HFFc6 (cell line): ENCODE data around the gene CDKN2B. TPM values are rescaled to one million over a fixed set of nuclear protein-coding genes. Genes with fewer than 3 reads are reported as not detected.

Source experiments
- DNase-seq: peaks from one replicate; pipeline ENCODE4 v3.0.0-alpha.2; 2018
- H3K27ac Mint-ChIP-seq: 2 replicates; pipeline ENCODE4 v1.8.0; 2020; ENCODE audit warnings: mild to moderate bottlenecking, mixed read lengths
- H3K27me3 Mint-ChIP-seq: 2 replicates; pipeline ENCODE4 v1.8.0; 2021; ENCODE audit warnings: mild to moderate bottlenecking, moderate library complexity, mixed read lengths; ENCODE audit not compliant: insufficient read depth
- H3K36me3 Mint-ChIP-seq: 2 replicates; pipeline ENCODE4 v1.8.0; 2021; ENCODE audit warnings: low read depth, mixed read lengths
- H3K4me1 Mint-ChIP-seq: 2 replicates; pipeline ENCODE4 v1.8.0; 2020; ENCODE audit warnings: low read depth, mixed read lengths
- H3K4me3 Mint-ChIP-seq: 2 replicates; pipeline ENCODE4 v1.8.0; 2020; ENCODE audit warnings: mild to moderate bottlenecking, moderate library complexity, mixed read lengths
- H3K9me3 Mint-ChIP-seq: 2 replicates; pipeline ENCODE4 v1.8.0; 2020; ENCODE audit warnings: mild to moderate bottlenecking, mixed read lengths
- total RNA-seq, 6 experiments: library from RNA; stranded (reverse); fragmentation: NEBNext Ultra II Directional; extraction: Animal tissue kit (Norgen Biotek cat#: 25700); gene quantifications; 2 replicates in 1 of 6; 3 replicates in 5 of 6; pipeline ENCODE4 v1.2.3, GENCODE V29; 2021
- TF ChIP-seq, protein P1 (sequence below): fragments of 200-600 bp; sonication (generic); IDR thresholded peaks from 2 replicates; pipeline ENCODE4 v1.5.0; 2021; ENCODE audit warnings: antibody characterized with exemption, mild to moderate bottlenecking

CDKN2B gene
- total RNA-seq, 6 experiments from 2014 or later: 7.1 to 11.6 (median 8.9) TPM

DNA sequence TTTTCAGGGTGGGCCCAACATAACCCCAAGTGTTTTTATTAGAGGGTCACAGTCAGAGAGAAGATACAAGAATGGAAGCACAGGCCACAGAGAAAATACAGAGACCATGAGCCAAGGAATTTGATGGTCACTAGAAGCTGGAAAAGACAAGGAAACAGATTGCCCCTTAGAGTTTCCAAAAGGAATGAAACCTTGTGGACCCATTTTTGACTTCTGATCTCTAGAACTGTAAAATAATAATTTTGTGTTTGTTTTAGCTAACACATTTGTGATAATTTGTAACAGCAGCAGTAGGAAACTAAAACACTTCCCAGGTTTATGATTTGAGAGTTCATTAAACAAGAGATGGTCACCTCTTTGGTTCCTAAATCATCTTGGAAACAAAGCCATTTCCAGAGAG lies 36.7 kb downstream of the CDKN2B start:
- Mint-ChIP-seq H3K36me3 (peaks cover 39% of the 10 kb centered on the region), H3K4me3 (peak overlapping the region; percentile 92), H3K27ac (peak overlapping the region; percentile 74), H3K4me1 (peaks cover 54% of the 10 kb centered on the region), H3K27me3 (peaks cover 35% of the 10 kb centered on the region), H3K9me3 (peaks cover 4% of the 10 kb centered on the region; the same call in 1 of the 2 replicates)
- TF ChIP-seq, protein P1, sequence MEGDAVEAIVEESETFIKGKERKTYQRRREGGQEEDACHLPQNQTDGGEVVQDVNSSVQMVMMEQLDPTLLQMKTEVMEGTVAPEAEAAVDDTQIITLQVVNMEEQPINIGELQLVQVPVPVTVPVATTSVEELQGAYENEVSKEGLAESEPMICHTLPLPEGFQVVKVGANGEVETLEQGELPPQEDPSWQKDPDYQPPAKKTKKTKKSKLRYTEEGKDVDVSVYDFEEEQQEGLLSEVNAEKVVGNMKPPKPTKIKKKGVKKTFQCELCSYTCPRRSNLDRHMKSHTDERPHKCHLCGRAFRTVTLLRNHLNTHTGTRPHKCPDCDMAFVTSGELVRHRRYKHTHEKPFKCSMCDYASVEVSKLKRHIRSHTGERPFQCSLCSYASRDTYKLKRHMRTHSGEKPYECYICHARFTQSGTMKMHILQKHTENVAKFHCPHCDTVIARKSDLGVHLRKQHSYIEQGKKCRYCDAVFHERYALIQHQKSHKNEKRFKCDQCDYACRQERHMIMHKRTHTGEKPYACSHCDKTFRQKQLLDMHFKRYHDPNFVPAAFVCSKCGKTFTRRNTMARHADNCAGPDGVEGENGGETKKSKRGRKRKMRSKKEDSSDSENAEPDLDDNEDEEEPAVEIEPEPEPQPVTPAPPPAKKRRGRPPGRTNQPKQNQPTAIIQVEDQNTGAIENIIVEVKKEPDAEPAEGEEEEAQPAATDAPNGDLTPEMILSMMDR: no peak
- no peak for DNase-seq

DNA sequence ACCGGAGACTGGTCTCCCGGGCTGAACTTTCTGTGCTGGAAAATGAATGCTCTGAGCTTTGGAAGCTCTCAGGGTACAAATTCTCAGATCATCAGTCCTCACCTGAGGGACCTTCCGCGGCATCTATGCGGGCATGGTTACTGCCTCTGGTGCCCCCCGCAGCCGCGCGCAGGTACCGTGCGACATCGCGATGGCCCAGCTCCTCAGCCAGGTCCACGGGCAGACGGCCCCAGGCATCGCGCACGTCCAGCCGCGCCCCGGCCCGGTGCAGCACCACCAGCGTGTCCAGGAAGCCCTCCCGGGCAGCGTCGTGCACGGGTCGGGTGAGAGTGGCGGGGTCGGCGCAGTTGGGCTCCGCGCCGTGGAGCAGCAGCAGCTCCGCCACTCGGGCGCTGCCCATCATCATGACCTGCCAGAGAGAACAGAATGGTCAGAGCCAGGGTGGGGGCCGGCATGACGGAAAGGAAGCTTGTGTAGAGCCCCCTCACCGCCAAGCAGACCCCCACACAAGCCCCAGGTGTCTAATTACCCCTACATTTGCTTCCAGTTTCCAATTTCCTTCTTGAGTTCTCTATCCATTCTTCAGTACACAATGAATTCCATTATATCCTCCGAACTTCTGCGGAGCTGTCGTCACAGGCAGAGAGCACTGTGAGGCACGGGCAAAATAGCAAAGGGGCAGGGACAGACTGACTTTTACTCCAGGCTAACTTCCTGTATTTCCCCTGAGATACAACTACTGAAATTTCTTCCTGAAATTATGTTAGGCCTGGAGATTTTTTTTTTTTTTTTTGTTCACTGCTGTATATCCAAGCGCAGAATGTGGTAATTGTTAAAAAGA lies 38.1 kb downstream of the CDKN2B start:
- Mint-ChIP-seq H3K9me3 (peaks cover 4% of the 10 kb centered on the region; the same call in 1 of the 2 replicates), H3K27ac (peak overlapping the region; percentile 2; the same call in 1 of the 2 replicates), H3K4me1 (peaks cover 58% of the 10 kb centered on the region), H3K36me3 (peaks cover 45% of the 10 kb centered on the region), H3K27me3 (peaks cover 31% of the 10 kb centered on the region), H3K4me3 (peak overlapping the region; percentile 41; the same call in 1 of the 2 replicates)
- TF ChIP-seq, protein P1: no peak
- DNase-seq: no peak

DNA sequence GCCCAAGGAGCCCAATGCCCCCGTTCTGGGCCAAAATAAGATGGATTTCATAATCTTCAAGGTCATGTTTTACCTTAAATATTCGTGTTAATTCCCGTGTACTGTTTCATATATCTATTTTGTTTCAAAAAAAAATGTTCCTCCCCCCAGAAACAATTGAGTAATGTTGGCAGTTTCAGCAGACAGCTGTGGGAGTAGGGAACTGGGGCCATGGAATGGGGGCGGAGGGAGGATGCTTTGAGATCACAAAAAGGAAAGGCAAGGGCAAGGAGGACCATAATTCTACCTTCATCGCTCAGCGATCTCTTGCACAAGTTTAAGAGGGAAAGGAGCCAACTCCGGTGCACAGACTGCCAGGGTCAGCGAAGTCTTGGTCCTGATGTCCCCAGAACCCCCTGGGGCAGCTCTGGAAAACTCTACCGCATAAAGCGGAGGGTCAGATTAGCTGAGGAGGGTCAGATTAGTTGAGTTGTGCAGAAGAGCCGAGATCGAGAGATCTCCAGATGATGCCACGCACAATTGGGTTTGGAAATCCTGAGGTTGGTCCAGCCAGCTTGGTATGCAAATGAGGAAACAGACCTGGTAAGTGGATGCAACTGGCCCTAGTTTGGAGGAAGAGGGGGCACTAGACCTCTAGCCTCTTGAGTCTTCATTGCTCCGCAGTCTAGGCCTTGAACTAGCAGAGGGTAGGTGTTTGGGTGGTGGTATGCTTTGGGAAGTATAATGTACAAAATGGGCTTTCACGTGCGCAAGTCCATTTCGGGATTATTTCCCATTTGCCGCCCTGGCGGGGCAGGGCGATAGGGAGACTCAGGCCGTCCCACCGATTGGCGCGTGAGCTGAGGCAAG lies 38.9 kb downstream of the CDKN2B start:
- Mint-ChIP-seq H3K4me3 (no peak overlapping the region), H3K27ac (no peak overlapping the region), H3K9me3 (peaks cover 4% of the 10 kb centered on the region; the same call in 1 of the 2 replicates), H3K36me3 (peaks cover 45% of the 10 kb centered on the region), H3K4me1 (peaks cover 66% of the 10 kb centered on the region), H3K27me3 (peaks cover 28% of the 10 kb centered on the region)
- no peak for DNase-seq
- TF ChIP-seq, protein P1: no peak

DNA sequence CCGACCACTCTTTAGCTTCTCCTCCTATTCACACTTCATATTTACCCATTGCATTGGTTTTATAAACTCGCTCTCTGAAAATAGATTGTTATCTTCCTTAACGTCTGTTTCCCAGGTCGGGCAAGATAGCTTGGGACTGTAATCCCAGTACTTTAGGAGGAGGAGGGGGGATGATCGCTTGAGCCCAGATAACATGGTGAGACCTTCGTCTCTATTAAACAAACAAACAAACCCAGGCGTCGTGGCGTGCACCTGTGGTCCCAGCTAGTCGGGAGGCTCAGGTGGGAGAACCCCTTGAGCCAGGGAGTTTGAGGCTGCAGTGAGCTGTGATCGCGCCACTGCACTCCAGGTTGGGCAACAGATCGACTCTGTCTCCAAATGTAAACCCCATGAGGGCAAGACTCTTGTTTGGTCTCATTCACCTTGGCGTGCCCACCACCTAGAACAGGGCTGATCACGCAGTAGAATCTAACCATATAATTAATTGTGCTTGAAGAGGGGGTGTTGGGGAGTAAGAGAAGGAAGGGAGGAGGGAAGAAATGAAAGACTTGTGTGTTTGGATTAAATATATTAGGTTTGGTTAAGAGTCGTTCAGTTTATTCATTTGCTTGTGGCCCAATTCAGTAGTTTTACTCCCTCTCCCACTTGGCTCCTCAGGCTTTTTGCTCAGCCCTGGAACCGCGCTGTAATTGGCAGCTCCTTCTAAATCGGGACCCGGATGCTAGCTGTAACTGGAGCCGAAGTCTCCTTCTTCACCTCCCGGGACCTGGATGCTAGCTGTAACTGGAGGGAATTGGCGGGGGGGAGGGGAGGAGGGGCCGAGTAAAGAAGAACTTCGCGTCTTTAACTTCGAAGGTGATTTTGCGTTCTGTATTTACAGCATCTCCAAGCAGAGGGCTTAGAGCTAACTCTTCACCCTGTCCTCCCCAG lies 39.8 kb downstream of the CDKN2B start:
- Mint-ChIP-seq H3K27me3 (peaks cover 23% of the 10 kb centered on the region), H3K36me3 (peaks cover 45% of the 10 kb centered on the region), H3K9me3 (peaks cover 4% of the 10 kb centered on the region; the same call in 1 of the 2 replicates), H3K4me3 (peak overlapping the region; percentile 76; the same call in 1 of the 2 replicates), H3K27ac (no peak overlapping the region), H3K4me1 (peaks cover 66% of the 10 kb centered on the region)
- no peak for DNase-seq
- TF ChIP-seq, protein P1: no peak
